Rectal smooth muscle tissue (tissue), 1 donor: Measurements from ENCODE around the gene PLPPR1.

Experiments
- H3K27ac ChIP-seq: one replicate; pipeline ENCODE4 v1.7.0; 2013; ENCODE audit warnings: low read depth, low read length, inconsistent platforms
- H3K27me3 ChIP-seq: one replicate; pipeline ENCODE4 v1.7.0; 2013; ENCODE audit warnings: low read length; ENCODE audit not compliant: control insufficient read depth, insufficient read depth
- H3K36me3 ChIP-seq: one replicate; pipeline ENCODE4 v1.7.0; 2013; ENCODE audit warnings: low read length; ENCODE audit not compliant: control insufficient read depth, insufficient read depth
- H3K4me1 ChIP-seq: one replicate; pipeline ENCODE4 v1.7.0; 2013; ENCODE audit warnings: low read length; ENCODE audit not compliant: control insufficient read depth, insufficient read depth
- H3K4me3 ChIP-seq: one replicate; pipeline ENCODE4 v1.7.0; 2013; ENCODE audit warnings: low read length
- H3K9ac ChIP-seq: one replicate; pipeline ENCODE4 v1.7.0; 2013; ENCODE audit warnings: low read length

The PLPPR1 gene

GRCh38 chr9:101138509-101138908, 110.0 kb downstream of the PLPPR1 start:
- Histone ChIP-seq H3K9ac (no peak overlapping the region), H3K36me3 (no peaks in the 10 kb centered on the region), H3K4me1 (no peaks in the 10 kb centered on the region), H3K27me3 (no peaks in the 10 kb centered on the region), H3K4me3 (no peak overlapping the region), H3K27ac (no peak overlapping the region)

GRCh38 chr9:101139082-101139481, 110.6 kb downstream of the PLPPR1 start:
- Histone ChIP-seq H3K27me3 (no peaks in the 10 kb centered on the region), H3K4me1 (no peaks in the 10 kb centered on the region), H3K27ac (no peak overlapping the region), H3K36me3 (no peaks in the 10 kb centered on the region), H3K9ac (no peak overlapping the region), H3K4me3 (no peak overlapping the region)

DNA sequence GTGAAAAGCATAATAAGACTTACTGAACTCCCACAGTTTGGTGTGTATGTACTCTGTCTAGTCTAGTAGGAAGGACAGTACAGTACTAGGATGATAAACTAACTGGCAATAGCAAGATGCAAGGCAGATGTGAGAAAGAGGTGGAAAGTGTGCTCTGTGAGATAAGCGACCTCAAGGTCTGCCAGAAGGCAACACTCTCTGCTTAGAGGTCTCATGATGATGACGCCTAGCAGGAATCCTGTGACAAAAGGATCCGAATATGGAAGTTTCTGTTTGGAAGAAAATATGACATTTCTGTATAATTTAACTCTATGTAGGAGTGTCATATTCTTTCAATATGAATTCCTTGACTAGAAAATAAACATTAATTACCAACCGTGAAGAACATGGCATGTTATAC, 112.2 kb downstream of the PLPPR1 start:
- Histone ChIP-seq H3K4me1 (no peaks in the 10 kb centered on the region), H3K27ac (no peak overlapping the region), H3K27me3 (no peaks in the 10 kb centered on the region), H3K36me3 (no peaks in the 10 kb centered on the region), H3K9ac (no peak overlapping the region), H3K4me3 (no peak overlapping the region)

DNA sequence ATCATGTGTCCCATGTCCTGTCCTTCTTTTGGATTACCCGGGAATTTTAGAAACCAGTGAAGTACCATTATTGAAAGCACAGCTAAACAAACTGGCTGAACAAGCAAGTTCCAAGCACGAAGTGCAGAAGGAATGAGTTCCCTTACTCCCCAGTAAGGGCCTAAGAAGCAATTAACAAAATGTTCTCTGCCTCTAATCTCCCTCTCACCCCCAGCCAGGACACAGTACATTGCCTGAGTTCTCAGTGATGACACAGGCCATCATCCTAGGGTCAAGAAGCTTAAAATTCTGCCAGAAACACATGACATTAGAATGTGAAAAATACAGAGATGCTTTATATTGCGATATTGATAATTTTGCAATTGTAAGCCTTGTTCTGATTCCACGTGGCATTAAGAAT, 118.0 kb downstream of the PLPPR1 start:
- H3K36me3 ChIP-seq = no peaks in the 10 kb centered on the region
- no peak overlapping the region for H3K9ac ChIP-seq
- H3K27ac ChIP-seq = no peak overlapping the region
- H3K27me3 ChIP-seq = no peaks in the 10 kb centered on the region
- H3K4me3 ChIP-seq = no peak overlapping the region
- H3K4me1 ChIP-seq = no peaks in the 10 kb centered on the region

GRCh38 chr9:101148344-101148743, 119.8 kb downstream of the PLPPR1 start:
- no peak overlapping the region for H3K4me3 ChIP-seq
- H3K27me3 ChIP-seq = no peaks in the 10 kb centered on the region
- H3K9ac ChIP-seq = no peak overlapping the region
- H3K27ac ChIP-seq = no peak overlapping the region
- no peaks in the 10 kb centered on the region for H3K36me3 ChIP-seq
- H3K4me1 ChIP-seq = no peaks in the 10 kb centered on the region

DNA sequence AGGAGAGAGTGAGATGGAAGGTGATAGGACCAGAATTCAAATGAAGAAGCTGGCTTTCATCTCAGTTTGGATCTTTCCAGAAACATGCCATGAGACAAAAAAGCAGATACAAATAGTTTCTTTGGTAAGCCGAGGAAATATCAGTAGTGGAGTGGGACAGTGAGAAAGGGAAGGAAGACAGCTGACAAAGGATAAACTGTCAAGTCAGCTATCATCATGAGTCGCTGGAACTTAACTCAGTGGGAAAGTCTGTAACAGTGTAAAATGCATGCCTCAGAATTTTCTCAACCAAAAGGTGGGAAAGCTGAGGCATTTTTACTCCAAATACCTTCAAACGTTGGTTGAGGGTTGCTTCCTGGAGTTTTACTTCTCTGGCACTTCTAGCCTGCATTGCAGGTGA, 129.8 kb downstream of the PLPPR1 start:
- no peaks in the 10 kb centered on the region for H3K27me3 ChIP-seq
- no peak overlapping the region for H3K9ac ChIP-seq
- H3K27ac ChIP-seq = no peak overlapping the region
- no peaks in the 10 kb centered on the region for H3K36me3 ChIP-seq
- H3K4me1 ChIP-seq = no peaks in the 10 kb centered on the region
- H3K4me3 ChIP-seq = no peak overlapping the region

DNA sequence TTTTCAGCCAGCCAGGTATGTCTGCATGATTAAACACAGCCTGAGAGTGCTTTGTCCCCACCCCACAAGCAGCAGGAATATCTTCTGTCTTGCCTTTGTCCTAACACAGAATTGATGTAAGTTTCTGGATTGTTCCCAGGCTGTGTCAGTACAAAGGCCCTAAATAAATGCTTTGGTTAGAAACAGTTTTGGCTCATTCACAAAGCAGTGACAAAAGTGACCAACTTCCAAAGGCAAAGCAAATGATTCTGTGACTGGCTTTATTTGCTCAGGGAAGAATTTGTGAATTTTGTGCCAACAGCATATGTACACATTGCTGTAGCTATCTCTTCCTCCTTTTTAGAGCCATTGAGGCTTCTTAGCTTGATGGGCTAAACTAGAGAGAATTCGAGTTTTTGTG, 133.7 kb downstream of the PLPPR1 start:
- Histone ChIP-seq H3K27ac (no peak overlapping the region), H3K4me1 (no peaks in the 10 kb centered on the region), H3K27me3 (no peaks in the 10 kb centered on the region), H3K36me3 (no peaks in the 10 kb centered on the region), H3K9ac (no peak overlapping the region), H3K4me3 (no peak overlapping the region)

GRCh38 chr9:101165131-101165530, 136.6 kb downstream of the PLPPR1 start:
- no peaks in the 10 kb centered on the region for H3K4me1 ChIP-seq
- no peak overlapping the region for H3K4me3 ChIP-seq
- H3K9ac ChIP-seq = no peak overlapping the region
- no peaks in the 10 kb centered on the region for H3K27me3 ChIP-seq
- H3K36me3 ChIP-seq = no peaks in the 10 kb centered on the region
- H3K27ac ChIP-seq = no peak overlapping the region

GRCh38 chr9:101167490-101168134, 139.1 kb downstream of the PLPPR1 start:
- Histone ChIP-seq H3K27ac (no peak overlapping the region), H3K4me1 (no peaks in the 10 kb centered on the region), H3K4me3 (no peak overlapping the region), H3K27me3 (no peaks in the 10 kb centered on the region), H3K9ac (no peak overlapping the region), H3K36me3 (no peaks in the 10 kb centered on the region)

- Histone ChIP-seq H3K36me3 (no peaks in the 10 kb centered on the region), H3K27me3 (no peaks in the 10 kb centered on the region), H3K9ac (no peak overlapping the region), H3K4me3 (no peak overlapping the region), H3K4me1 (no peaks in the 10 kb centered on the region), H3K27ac (no peak overlapping the region)
These were observed 144.1 kb downstream of the PLPPR1 start for GRCh38 chr9:101172616-101173015.

- no peak overlapping the region for H3K9ac ChIP-seq
These were observed 145.4 kb downstream of the PLPPR1 start for GRCh38 chr9:101173907-101174306.

DNA sequence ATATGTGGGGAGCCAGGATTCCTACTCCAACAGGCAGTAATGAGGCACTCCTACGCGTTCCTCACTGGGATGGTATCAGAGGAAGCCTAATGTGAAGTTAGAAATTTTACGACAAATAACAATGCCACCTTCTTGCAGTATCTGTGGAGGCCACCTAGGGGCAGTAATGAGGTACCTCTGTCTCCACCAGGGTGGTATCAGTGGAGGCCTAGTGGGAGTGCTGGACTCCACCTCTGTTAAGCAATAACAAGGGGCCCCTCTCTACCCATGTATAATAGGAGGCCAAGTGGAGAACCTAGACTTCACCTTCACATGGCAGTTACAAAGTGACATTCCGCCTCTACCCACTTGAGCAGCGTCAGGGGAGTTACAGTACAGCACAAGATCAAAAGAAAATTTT, 147.9 kb downstream of the PLPPR1 start:
- H3K27ac ChIP-seq = no peak overlapping the region
- H3K36me3 ChIP-seq = no peaks in the 10 kb centered on the region
- no peak overlapping the region for H3K9ac ChIP-seq
- no peaks in the 10 kb centered on the region for H3K27me3 ChIP-seq
- no peaks in the 10 kb centered on the region for H3K4me1 ChIP-seq
- no peak overlapping the region for H3K4me3 ChIP-seq

More at GRCh38 chr9:101173907-101174306, 145.4 kb downstream of the PLPPR1 start:
- H3K27ac ChIP-seq = no peak overlapping the region
- no peaks in the 10 kb centered on the region for H3K36me3 ChIP-seq
- no peaks in the 10 kb centered on the region for H3K27me3 ChIP-seq
- no peaks in the 10 kb centered on the region for H3K4me1 ChIP-seq
- no peak overlapping the region for H3K4me3 ChIP-seq

GRCh38 chr9:101184813-101185278, 156.3 kb downstream of the PLPPR1 start:
- no peaks in the 10 kb centered on the region for H3K36me3 ChIP-seq
- H3K27ac ChIP-seq = no peak overlapping the region
- no peaks in the 10 kb centered on the region for H3K4me1 ChIP-seq
- H3K9ac ChIP-seq = no peak overlapping the region
- no peaks in the 10 kb centered on the region for H3K27me3 ChIP-seq
- H3K4me3 ChIP-seq = no peak overlapping the region
